ENCODE results near the gene PTPRD.

GRCh38 chr9:8384091-8384490 is 2228.7 kb downstream of the PTPRD start:
- TF ChIP-seq CTCF (IDR thresholded peaks at IDR 0.05) (no peak), TEAD4 (CRISPR knock-in tag; IDR thresholded peaks at IDR 0.05) (no peak), NFE2L1 (CRISPR knock-in tag; IDR thresholded peaks at IDR 0.05) (no peak), JUN (CRISPR knock-in tag; IDR thresholded peaks at IDR 0.05) (no peak), USF1 (CRISPR knock-in tag; IDR thresholded peaks at IDR 0.05) (no peak), NR3C1 (CRISPR knock-in tag; conservative IDR thresholded peaks at IDR 0.05; ENCODE audit: low read depth) (no peak), FOXJ3 (CRISPR knock-in tag; IDR thresholded peaks at IDR 0.05; ENCODE audit: borderline replicate concordance) (no peak)
